ENCODE measurements around the gene CTSA.

DNA sequence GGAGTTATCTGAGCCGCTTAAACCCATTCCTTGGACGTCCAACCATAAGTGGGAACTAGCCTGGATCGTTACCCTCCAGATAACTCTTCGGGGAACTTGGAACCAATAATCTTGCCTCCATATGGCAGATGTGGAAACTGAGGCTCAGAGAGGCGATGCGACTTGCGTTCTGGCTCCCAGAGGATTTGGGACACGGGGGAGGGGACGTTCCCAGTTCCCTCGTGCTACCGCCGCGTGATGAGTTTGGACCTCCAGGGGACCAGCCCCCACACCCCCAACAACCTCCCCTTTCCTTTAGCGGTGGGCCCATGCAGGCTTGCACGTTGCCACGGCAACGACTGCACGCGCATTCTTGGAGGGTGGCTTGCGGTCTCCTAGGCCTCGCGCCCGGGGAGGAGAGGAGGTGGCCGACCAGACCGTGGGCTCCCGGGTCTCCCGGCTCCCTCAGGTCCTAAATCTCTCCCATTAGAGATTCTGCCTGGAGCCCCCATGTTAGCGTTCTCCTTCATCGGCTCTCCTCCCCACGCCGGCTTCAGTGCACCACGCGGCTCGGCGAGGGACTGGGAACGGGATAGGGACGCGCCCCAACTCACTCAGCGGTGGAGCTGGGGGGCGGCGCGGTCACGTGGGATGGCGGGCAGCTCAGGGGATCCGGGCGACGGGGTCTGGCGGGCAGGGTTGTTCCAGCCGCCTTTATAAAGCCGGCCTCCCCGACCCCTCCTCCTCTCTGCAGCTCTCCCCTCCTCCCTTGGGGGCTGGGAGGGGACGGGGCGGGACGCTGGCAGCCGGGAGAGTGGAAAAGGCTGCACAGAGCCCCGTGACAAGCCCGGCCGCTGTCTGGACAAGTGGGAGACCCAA lies 20.6 kb downstream of the CTSA start, which contains the start of gene PLTP:
- TF ChIP-seq, protein P1, sequence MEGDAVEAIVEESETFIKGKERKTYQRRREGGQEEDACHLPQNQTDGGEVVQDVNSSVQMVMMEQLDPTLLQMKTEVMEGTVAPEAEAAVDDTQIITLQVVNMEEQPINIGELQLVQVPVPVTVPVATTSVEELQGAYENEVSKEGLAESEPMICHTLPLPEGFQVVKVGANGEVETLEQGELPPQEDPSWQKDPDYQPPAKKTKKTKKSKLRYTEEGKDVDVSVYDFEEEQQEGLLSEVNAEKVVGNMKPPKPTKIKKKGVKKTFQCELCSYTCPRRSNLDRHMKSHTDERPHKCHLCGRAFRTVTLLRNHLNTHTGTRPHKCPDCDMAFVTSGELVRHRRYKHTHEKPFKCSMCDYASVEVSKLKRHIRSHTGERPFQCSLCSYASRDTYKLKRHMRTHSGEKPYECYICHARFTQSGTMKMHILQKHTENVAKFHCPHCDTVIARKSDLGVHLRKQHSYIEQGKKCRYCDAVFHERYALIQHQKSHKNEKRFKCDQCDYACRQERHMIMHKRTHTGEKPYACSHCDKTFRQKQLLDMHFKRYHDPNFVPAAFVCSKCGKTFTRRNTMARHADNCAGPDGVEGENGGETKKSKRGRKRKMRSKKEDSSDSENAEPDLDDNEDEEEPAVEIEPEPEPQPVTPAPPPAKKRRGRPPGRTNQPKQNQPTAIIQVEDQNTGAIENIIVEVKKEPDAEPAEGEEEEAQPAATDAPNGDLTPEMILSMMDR (conservative IDR thresholded peaks at IDR 0.05): no peak
- no peak for TF ChIP-seq ZFX (IDR thresholded peaks at IDR 0.05)

Measured in C4-2B (cell line).